Neural progenitor cell (in vitro differentiated cells): Measurements from ENCODE around the gene ZNF232.

Source experiments
- EZH2 ChIP-seq: fragments of 200-600 bp; sonication (generic); IDR thresholded peaks from 2 replicates; pipeline ENCODE4 v1.6.1; 2017; ENCODE audit warnings: antibody characterized with exemption, mild to moderate bottlenecking, moderate library complexity
- TF ChIP-seq, protein P1 (sequence below): fragments of 200-600 bp; sonication (generic); IDR thresholded peaks from 2 replicates; pipeline ENCODE4 v1.5.1; 2017; ENCODE audit warnings: antibody characterized with exemption, mild to moderate bottlenecking

DNA sequence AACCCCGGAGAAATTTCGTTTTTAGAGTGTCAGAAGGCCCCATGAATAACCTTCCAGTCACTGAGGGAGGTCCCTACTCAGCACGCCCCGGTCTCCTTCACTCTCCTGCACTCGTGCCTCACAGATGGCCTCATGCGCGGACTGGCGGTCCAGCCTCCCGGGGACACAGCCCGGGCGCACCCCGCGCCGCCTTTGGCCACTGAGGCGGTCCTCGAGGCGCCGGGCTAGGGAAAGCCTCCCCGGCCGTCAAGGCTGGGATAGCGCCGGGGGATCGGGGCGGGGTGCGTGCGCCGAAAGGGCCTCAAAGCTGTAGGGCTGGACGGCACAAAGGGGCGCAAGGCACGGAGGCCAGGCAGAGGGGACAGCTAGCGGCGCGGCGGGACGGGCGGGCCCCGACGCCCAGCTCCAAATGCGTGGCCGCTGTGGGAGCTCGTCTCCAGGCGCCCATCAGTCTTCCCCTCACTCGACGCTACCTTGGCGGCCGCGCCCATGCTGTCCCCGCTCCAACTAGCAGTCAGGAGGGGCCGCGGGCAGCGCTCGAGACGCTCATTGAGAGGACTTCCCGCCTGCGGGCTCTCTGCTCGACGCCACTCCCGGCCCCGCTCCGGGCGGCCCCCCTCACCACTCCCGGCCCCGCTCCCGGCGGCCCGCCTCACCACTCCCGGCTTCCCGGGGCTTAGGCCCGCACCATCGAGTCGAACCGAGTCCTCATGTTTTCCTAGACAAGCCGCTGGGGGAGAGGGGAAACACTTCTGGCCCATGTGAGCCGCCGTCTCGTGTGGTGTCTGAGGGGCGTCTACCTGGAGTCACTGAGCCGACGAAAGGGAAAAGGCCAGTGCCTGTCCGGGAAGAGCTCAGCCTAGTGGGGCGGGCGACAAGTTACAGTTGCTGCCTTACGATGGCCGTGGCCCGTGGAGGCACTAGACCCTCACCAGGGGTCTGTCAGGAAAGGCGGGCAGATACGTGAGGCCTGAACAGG is 4.3 kb upstream of the ZNF232 start, which contains the start of gene USP6:
- TF ChIP-seq, protein P1, sequence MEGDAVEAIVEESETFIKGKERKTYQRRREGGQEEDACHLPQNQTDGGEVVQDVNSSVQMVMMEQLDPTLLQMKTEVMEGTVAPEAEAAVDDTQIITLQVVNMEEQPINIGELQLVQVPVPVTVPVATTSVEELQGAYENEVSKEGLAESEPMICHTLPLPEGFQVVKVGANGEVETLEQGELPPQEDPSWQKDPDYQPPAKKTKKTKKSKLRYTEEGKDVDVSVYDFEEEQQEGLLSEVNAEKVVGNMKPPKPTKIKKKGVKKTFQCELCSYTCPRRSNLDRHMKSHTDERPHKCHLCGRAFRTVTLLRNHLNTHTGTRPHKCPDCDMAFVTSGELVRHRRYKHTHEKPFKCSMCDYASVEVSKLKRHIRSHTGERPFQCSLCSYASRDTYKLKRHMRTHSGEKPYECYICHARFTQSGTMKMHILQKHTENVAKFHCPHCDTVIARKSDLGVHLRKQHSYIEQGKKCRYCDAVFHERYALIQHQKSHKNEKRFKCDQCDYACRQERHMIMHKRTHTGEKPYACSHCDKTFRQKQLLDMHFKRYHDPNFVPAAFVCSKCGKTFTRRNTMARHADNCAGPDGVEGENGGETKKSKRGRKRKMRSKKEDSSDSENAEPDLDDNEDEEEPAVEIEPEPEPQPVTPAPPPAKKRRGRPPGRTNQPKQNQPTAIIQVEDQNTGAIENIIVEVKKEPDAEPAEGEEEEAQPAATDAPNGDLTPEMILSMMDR: no peak
- TF ChIP-seq EZH2: no peak
